T-helper 9 cell (primary cell): Measurements from ENCODE around the gene DPP10.
"Not testable (repeated sequence)": the region's sequence is repeated elsewhere in the genome, so short reads cannot be mapped to it uniquely, and the experiment has no call there.

Experiments
- DNase-seq: peaks from one replicate; pipeline ENCODE4 v3.0.0-alpha.2; 2020

DPP10 gene

GRCh38 chr2:114517580-114517979, 75.1 kb downstream of the DPP10 start:
- DNase-seq = no peak

GRCh38 chr2:114518738-114519137, 76.3 kb downstream of the DPP10 start:
- DNase-seq = no peak

- DNase-seq = not testable (repeated sequence)
These were observed 80.2 kb downstream of the DPP10 start for GRCh38 chr2:114522612-114523011.

GRCh38 chr2:114525955-114526354, 83.5 kb downstream of the DPP10 start:
- no peak for DNase-seq

- no peak for DNase-seq
These were observed 84.4 kb downstream of the DPP10 start for GRCh38 chr2:114526841-114527240.

GRCh38 chr2:114527330-114527983, 85.0 kb downstream of the DPP10 start:
- no peak for DNase-seq

GRCh38 chr2:114534116-114535084, 92.0 kb downstream of the DPP10 start:
- no peak for DNase-seq

- no peak for DNase-seq
These were observed 95.3 kb downstream of the DPP10 start for GRCh38 chr2:114537777-114538176.

GRCh38 chr2:114542695-114543094, 100.3 kb downstream of the DPP10 start:
- no peak for DNase-seq

- DNase-seq = no peak
These were observed 100.9 kb downstream of the DPP10 start for GRCh38 chr2:114543236-114543766.

- DNase-seq = no peak
These were observed 102.6 kb downstream of the DPP10 start for GRCh38 chr2:114545052-114545451.

GRCh38 chr2:114546531-114546930, 104.1 kb downstream of the DPP10 start:
- no peak for DNase-seq

GRCh38 chr2:114548151-114548550, 105.7 kb downstream of the DPP10 start:
- no peak for DNase-seq

- DNase-seq = no peak
These were observed 107.9 kb downstream of the DPP10 start for GRCh38 chr2:114550364-114550763.

GRCh38 chr2:114550895-114551793, 108.7 kb downstream of the DPP10 start:
- DNase-seq = no peak

GRCh38 chr2:114553027-114553426, 110.6 kb downstream of the DPP10 start:
- no peak for DNase-seq

GRCh38 chr2:114569166-114569565, 126.7 kb downstream of the DPP10 start:
- DNase-seq = no peak

GRCh38 chr2:114577657-114578056, 135.2 kb downstream of the DPP10 start:
- no peak for DNase-seq

- DNase-seq = no peak
These were observed 137.1 kb downstream of the DPP10 start for GRCh38 chr2:114579542-114579941.

- DNase-seq = no peak
These were observed 138.2 kb downstream of the DPP10 start for GRCh38 chr2:114580691-114581090.

GRCh38 chr2:114598329-114598728, 155.9 kb downstream of the DPP10 start:
- DNase-seq = no peak

GRCh38 chr2:114609203-114609602, 166.8 kb downstream of the DPP10 start:
- DNase-seq = no peak

- no peak for DNase-seq
These were observed 167.4 kb downstream of the DPP10 start for GRCh38 chr2:114609801-114610200.
